Calu3 (cell line): Measurements from ENCODE around the gene CALN1. TPM values are rescaled to one million over a fixed set of nuclear protein-coding genes. Genes with fewer than 3 reads are reported as not detected.
"Not testable (repeated sequence)": the region's sequence is repeated elsewhere in the genome, so short reads cannot be mapped to it uniquely, and the experiment has no call there.

Experiments
- BruUV-seq: library from RNA; stranded (reverse); fragments of 400-500 nt; replicated peaks from 2 replicates; lab custom pipeline; 2021; lab: Mats Ljungman, UMichigan
- CTCF ChIA-PET: fragments of 300-600 bp; sonication (Branson Sonifier 250); formaldehyde crosslinking; loops from one replicate; lab custom pipeline; 2022; ENCODE audit warnings: antibody characterized with exemption; lab: Charles Lee
- DNase-seq: peaks from one replicate; pipeline ENCODE4 v3.0.0; 2022
- H3K27ac Mint-ChIP-seq: one replicate; pipeline ENCODE4 v1.8.0; 2022; ENCODE audit warnings: mixed read lengths; ENCODE audit not compliant: unreplicated experiment
- H3K27me3 Mint-ChIP-seq: one replicate; pipeline ENCODE4 v1.8.0; 2022; ENCODE audit warnings: mixed read lengths; ENCODE audit not compliant: unreplicated experiment
- H3K36me3 Mint-ChIP-seq: one replicate; pipeline ENCODE4 v1.8.0; 2022; ENCODE audit warnings: mild to moderate bottlenecking, moderate library complexity, mixed read lengths; ENCODE audit not compliant: insufficient read depth, unreplicated experiment
- H3K4me1 Mint-ChIP-seq: one replicate; pipeline ENCODE4 v1.8.0; 2022; ENCODE audit warnings: mild to moderate bottlenecking, low read depth, mixed read lengths; ENCODE audit not compliant: unreplicated experiment
- H3K4me3 Mint-ChIP-seq: one replicate; pipeline ENCODE4 v1.8.0; 2022; ENCODE audit warnings: mild to moderate bottlenecking, low read depth, moderate library complexity, mixed read lengths; ENCODE audit not compliant: unreplicated experiment
- H3K9me3 Mint-ChIP-seq: one replicate; pipeline ENCODE4 v1.8.0; 2022; ENCODE audit warnings: low read depth, mixed read lengths; ENCODE audit not compliant: unreplicated experiment
- CTCF ChIP-seq: fragments of 200-600 bp; IDR thresholded peaks from one replicate; pipeline ENCODE4 v1.8.0; 2022; ENCODE audit warnings: antibody characterized with exemption; ENCODE audit not compliant: unreplicated experiment
- intact Hi-C: fragments of 100-400 bp; cut with micrococcal nuclease; formaldehyde crosslinking; loops from one replicate; pipeline ENCODE4 v1.10.0; 2022; ENCODE audit not compliant: unreplicated experiment
- total RNA-seq: library from RNA; stranded (reverse); gene quantifications from 2 replicates; pipeline ENCODE4 v1.2.3, GENCODE V29; 2022

Gene CALN1
- total RNA-seq, 1 experiment from 2014 or later: not detected

GRCh38 chr7:71826141-71826540, 586.0 kb downstream of the CALN1 start:
- peaks cover 8% of the 10 kb centered on the region for H3K9me3 Mint-ChIP-seq
- no peak overlapping the region for H3K27ac Mint-ChIP-seq
- H3K27me3 Mint-ChIP-seq: no peaks in the 10 kb centered on the region
- H3K4me1 Mint-ChIP-seq: no peaks in the 10 kb centered on the region
- DNase-seq: no peak
- CTCF ChIA-PET: no interaction called here
- no peak for TF ChIP-seq CTCF
- intact Hi-C loops: no loop called here
- H3K36me3 Mint-ChIP-seq: no peaks in the 10 kb centered on the region
- BruUV-seq: no TSS peak
- no peak overlapping the region for H3K4me3 Mint-ChIP-seq

- Mint-ChIP-seq H3K27me3 (no peaks in the 10 kb centered on the region), H3K4me1 (no peaks in the 10 kb centered on the region), H3K4me3 (no peak overlapping the region), H3K27ac (no peak overlapping the region), H3K36me3 (no peaks in the 10 kb centered on the region), H3K9me3 (peaks cover 11% of the 10 kb centered on the region)
- no TSS peak for BruUV-seq
- TF ChIP-seq CTCF: no peak
- intact Hi-C loops: no loop called here
- DNase-seq: no peak
- CTCF ChIA-PET: no interaction called here
Measured at GRCh38 chr7:71824006-71824760, 588.0 kb downstream of the CALN1 start.

- H3K27ac Mint-ChIP-seq, CTCF ChIA-PET, H3K36me3 Mint-ChIP-seq, H3K4me3 Mint-ChIP-seq, H3K27me3 Mint-ChIP-seq, BruUV-seq, DNase-seq, intact Hi-C loops, H3K4me1 Mint-ChIP-seq: not testable (repeated sequence)
- peaks cover 11% of the 10 kb centered on the region for H3K9me3 Mint-ChIP-seq
Measured at GRCh38 chr7:71822406-71822805, 589.7 kb downstream of the CALN1 start.

- Mint-ChIP-seq H3K27me3 (no peaks in the 10 kb centered on the region), H3K9me3 (peaks cover 7% of the 10 kb centered on the region), H3K36me3 (no peaks in the 10 kb centered on the region), H3K4me3 (no peak overlapping the region), H3K27ac (no peak overlapping the region), H3K4me1 (no peaks in the 10 kb centered on the region)
- intact Hi-C loops: no loop called here
- DNase-seq: no peak
- no TSS peak for BruUV-seq
- CTCF ChIA-PET: no interaction called here
- no peak for TF ChIP-seq CTCF
Measured at GRCh38 chr7:71817916-71818315, 594.2 kb downstream of the CALN1 start.

GRCh38 chr7:71808115-71808514, 604.0 kb downstream of the CALN1 start:
- Mint-ChIP-seq H3K9me3 (peaks cover 5% of the 10 kb centered on the region), H3K27me3 (no peaks in the 10 kb centered on the region), H3K36me3 (no peaks in the 10 kb centered on the region), H3K4me3 (no peak overlapping the region), H3K4me1 (no peaks in the 10 kb centered on the region), H3K27ac (no peak overlapping the region)
- no peak for DNase-seq
- no TSS peak for BruUV-seq
- CTCF ChIA-PET: no interaction called here
- TF ChIP-seq CTCF: no peak
- intact Hi-C loops: no loop called here
